ENCODE results near the gene DEPDC5.

DEPDC5 gene

GRCh38 chr22:31919730-31920129 is 165.9 kb downstream of the DEPDC5 start:
- in situ Hi-C loops (cut with HindIII; ENCODE audit: low sequenced_read_pairs): no loop called here

- in situ Hi-C loops (cut with HindIII; ENCODE audit: low sequenced_read_pairs): no loop called here
Measured at GRCh38 chr22:31920306-31920705, 166.5 kb downstream of the DEPDC5 start.

DNA sequence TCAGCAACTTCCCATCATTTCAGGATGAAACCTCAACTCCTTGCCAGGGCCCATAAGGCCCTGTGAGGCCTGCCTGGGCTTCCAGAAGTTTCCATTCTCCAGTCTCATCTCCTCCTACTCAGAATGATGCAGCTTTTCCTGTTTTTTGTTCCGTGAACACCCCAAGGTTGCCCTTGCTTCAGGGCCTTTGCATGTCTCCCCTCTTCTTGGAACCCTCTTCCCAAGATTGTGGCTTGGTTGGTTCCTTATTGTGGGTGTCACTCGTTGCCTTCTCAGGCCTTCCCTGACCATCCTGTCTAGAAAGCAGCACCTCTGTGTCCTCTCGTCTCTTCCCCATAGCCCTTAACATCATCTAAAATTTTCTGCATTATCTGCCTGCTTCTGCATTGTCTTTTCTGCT is 167.3 kb downstream of the DEPDC5 start:
- in situ Hi-C loops (cut with HindIII; ENCODE audit: low sequenced_read_pairs): no loop called here

GRCh38 chr22:31922534-31922933 is 168.7 kb downstream of the DEPDC5 start:
- in situ Hi-C loops (cut with HindIII; ENCODE audit: low sequenced_read_pairs): no loop called here

DNA sequence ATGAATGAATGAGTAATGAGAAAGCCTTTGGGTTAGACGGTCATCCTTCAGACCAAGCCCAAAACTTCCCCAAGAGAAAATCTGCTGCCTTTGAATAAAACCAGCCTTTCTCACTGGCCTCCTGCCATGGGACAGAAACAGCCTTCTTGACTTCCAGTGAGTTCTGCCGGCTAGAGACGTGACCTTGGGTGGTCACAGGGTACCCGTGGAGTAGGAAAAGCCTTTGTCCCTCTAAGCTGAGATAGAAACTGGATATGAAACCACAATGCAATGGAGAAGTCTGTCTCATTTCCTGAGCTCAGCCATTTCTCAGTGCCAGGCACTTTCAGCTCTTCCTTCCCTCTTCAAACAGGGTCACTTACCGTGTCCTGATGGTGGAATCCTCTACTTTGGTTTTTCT is 169.3 kb downstream of the DEPDC5 start:
- in situ Hi-C loops (cut with HindIII; ENCODE audit: low sequenced_read_pairs): no loop called here

DNA sequence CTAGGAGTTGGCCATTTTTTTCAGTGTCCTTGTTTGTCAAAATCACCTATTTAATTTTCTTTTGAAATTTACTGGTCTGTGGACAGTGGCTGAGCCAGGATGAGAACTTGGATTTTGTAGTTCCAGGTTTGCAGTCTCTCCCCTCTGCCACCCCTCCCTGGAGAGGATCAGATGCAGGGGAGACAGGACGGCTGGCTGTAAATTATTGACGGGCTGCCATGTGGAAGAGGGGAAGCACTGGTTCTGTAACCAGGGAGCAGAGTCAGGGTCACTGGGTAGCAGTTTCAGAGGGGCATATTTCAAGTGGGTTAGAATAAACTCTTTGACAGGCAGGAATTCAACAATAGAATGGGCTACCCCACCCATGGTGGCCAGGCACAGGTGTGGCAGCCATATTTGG is 169.9 kb downstream of the DEPDC5 start:
- in situ Hi-C loops (cut with HindIII; ENCODE audit: low sequenced_read_pairs): no loop called here

DNA sequence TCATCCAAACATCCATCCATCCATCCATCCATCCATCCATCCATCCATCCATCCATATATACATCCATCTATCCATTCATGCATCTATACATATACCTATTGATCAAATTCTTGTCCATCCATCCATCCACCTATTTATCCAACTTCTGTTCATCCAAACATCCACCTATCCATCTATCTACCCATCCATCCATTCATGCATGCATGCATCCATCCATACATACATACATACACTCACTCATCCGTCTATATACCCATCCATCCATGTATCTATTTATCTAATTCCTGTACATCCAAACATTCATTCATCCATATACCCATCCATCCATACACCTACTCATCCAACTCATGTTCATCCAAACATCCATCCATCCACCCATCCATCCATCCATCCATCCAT is 171.2 kb downstream of the DEPDC5 start:
- in situ Hi-C loops (cut with HindIII; ENCODE audit: low sequenced_read_pairs): loop anchor here (5.0 kb wide), 1 partner anchor 58 kb away; no protein-coding TSS in a partner anchor

- in situ Hi-C loops (cut with HindIII; ENCODE audit: low sequenced_read_pairs): loop anchor here (5.0 kb wide), 1 partner anchor 59 kb away; no protein-coding TSS in a partner anchor
Measured at GRCh38 chr22:31926024-31926423, 172.2 kb downstream of the DEPDC5 start.

DNA sequence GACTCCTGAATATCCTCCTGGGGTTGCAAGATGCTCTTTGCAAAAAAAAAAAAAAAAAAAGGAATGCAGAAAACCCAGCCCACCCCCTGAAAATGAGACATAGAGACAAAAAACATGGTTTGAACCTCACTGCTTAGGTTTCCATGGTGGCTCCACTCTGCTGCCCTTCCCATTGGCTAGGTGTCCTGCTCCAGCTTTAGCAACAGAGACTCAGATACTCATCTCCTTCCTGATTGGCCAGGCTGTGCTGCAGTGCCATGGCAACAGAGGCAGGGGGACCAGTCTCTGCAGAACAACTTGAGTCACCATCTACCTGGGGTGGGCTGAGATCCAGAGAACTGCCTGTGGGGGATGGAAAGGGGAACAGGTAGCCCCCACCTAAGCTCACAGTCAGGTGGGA is 173.2 kb downstream of the DEPDC5 start:
- in situ Hi-C loops (cut with HindIII; ENCODE audit: low sequenced_read_pairs): loop anchor here (5.0 kb wide), 1 partner anchor 60 kb away; no protein-coding TSS in a partner anchor

DNA sequence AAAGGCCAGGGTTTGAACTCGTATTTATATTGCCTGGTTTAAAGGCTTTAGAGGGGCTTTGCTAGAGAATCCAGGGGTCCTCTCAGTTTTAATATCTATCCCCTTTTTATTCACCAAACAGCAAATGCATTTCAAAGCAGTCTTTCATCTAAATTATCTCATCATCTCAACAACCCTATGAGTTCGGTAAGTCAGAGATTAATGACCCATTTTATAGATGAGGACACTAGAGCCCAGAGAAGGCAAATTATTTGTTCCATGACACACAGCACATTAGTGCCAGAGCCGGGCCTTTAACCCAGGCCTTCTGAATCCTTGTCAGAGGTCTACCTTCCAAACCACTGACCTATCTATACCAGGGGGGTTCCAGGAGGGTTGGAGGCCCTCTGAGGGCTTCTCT is 173.7 kb downstream of the DEPDC5 start:
- in situ Hi-C loops (cut with HindIII; ENCODE audit: low sequenced_read_pairs): loop anchor here (5.0 kb wide), 1 partner anchor 60 kb away; no protein-coding TSS in a partner anchor

DNA sequence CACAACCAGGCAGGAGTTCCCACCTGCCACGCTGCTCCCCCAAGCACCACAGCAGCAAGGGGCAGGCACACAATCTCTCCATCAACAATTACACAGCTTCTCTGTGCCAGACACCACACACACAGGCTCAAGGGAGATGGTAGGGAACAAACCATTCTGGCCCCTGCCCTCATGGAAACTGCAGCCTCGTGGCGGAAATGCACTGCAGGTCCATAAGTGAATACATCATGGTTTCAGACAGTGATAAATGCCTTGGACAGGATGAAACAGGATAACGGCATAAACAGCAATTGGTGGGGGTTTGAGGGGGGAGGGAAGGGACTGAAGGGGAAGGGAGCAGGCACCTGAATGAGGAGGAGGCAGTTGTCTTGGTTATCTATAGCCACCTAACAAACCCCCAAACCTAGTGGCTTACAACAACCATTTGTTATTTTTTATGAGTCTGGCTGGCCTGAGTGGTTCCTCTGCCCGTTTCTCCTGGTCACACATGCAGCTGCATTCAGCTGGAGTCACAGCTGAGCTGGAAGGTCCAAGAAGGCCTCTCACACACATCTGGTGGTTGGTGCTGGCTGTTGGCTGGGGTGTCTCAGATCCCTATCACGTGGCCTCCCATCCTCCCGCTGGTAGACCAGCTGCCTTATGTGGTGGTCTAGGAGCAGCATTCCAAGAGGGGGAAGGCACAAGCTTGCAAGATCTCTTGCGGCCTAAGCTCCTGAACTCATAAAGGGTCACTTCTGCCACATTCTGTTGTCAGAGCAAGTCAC is 175.5 kb downstream of the DEPDC5 start:
- in situ Hi-C loops (cut with HindIII; ENCODE audit: low sequenced_read_pairs): loop anchor here (5.0 kb wide), 1 partner anchor 62 kb away; no protein-coding TSS in a partner anchor

- in situ Hi-C loops (cut with HindIII; ENCODE audit: low sequenced_read_pairs): no loop called here
Measured at GRCh38 chr22:31932863-31933262, 179.0 kb downstream of the DEPDC5 start.

DNA sequence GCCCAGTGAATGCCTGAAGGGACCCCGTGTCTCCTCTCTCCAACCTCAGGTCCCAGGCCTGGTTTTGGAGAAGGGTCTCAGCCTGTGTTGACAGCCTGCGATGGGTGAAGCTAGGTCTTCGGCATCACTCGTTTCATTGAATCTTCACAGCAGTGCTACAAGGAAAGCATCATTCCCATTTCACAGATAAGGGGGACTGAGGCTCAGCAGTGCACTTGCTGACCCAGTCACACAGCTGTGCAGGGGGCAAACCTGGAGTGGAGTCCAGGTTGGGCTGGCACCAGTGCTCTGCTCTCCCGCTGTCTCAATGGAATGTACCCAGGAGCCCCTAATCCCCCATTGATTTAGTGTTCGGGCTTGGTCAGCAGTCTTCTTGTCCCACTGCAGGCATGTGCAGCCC is 179.6 kb downstream of the DEPDC5 start:
- in situ Hi-C loops (cut with HindIII; ENCODE audit: low sequenced_read_pairs): no loop called here

DNA sequence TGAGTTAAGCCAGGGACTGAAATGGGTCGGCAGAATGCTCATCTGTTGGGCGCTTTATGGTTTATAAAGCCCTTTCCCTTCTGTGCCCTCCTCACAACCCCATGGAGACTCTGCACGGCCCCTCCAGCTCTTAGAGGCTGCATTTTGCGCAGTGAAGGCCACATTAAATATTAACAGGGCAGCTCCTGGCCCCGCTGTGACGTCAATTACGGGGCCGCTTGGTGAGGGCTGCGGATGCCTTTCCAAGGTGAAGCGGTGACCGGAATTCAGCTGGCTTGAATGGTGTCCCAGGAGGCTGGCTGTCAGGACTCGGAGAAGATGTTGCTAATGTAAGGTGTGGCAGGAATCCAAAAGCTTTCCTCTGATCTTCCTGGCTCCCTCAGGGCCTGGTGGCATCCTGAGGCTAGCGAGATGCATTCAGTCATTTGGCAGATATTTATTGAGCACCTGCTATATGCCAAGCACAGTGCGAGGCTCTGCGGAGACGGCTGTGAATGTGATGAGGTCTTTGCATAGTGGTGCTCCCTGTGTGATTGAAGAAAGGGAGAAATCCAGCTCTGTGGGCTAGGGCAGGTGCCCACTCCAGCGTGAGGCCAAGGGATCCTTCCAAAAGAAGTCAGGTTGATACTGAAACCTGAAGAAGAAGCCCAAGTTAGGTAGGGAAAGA is 180.1 kb downstream of the DEPDC5 start:
- in situ Hi-C loops (cut with HindIII; ENCODE audit: low sequenced_read_pairs): no loop called here

DNA sequence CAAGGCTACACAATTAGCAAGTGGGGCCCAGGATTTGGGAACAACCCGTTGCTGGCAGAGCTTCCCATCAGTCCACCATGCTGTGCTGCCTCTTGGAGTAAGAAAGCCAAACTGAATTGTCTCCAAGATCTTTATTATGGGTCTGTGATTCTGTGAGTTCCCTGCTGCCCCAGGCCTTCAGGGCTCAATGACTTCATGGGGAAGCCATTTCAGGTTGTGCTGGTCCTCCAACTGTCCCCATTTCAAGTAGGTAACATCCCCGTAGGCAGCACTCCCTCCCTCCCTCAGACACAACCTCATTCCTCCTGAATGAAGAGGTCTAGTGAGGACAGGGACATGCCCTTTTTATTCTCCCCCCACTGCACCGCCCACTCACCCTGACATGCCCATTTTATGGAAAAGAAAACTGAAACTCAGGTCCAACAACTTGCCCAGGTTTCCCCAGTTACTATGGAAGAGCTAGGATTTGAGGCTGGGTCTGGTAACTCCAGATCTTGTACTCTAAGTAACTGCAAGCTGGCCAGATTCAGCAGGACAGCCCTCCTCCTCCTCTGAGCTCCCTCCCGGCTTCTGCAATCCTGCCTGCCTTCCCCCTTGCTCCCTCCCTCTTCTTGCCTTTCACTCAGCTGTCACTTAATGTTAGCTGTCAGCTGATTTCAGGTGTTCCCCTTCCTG is 182.3 kb downstream of the DEPDC5 start:
- in situ Hi-C loops (cut with HindIII; ENCODE audit: low sequenced_read_pairs): no loop called here

GRCh38 chr22:31937341-31937740 is 183.5 kb downstream of the DEPDC5 start:
- in situ Hi-C loops (cut with HindIII; ENCODE audit: low sequenced_read_pairs): no loop called here

- in situ Hi-C loops (cut with HindIII; ENCODE audit: low sequenced_read_pairs): no loop called here
Measured at GRCh38 chr22:31938296-31938695, 184.5 kb downstream of the DEPDC5 start.

DNA sequence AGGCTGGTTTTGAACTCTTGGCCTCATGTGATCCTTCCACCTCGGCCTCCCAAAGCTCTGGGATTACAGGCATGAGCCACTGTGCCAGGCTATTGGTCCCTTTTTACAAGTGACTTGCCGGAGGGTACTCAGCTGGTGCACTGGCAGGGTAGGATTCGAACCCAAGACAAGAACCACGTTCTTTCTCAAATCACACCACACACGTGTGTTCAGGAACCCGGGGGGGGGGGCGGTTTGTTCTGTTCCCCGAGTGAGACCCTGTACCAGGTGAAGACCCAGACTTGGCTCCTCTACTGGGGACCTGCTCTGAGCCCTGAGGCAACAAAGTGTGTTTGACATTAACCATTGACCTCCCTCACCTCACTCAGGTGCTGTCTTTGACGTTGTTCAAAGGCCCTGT is 186.7 kb downstream of the DEPDC5 start:
- in situ Hi-C loops (cut with HindIII; ENCODE audit: low sequenced_read_pairs): no loop called here

DNA sequence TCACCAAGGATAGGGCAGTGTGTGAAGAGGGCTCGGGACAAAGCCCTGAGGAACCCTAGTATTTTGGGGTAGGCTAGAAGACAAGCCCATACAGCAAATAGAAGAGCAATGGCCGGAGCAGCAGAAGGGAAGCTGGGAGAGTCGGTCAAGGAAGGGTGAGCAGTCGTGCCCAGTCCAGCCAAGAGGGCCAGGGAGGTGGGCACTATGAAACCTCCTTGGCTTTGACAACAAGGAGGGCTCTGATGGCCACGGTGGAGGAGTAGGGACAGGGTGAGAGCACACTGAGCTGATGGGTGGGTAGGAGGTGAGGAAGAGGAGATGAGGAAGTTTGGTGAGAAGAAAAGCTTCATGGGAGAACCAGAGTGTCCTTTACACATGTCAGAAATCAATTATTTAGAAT is 188.3 kb downstream of the DEPDC5 start:
- in situ Hi-C loops (cut with HindIII; ENCODE audit: low sequenced_read_pairs): no loop called here

DNA sequence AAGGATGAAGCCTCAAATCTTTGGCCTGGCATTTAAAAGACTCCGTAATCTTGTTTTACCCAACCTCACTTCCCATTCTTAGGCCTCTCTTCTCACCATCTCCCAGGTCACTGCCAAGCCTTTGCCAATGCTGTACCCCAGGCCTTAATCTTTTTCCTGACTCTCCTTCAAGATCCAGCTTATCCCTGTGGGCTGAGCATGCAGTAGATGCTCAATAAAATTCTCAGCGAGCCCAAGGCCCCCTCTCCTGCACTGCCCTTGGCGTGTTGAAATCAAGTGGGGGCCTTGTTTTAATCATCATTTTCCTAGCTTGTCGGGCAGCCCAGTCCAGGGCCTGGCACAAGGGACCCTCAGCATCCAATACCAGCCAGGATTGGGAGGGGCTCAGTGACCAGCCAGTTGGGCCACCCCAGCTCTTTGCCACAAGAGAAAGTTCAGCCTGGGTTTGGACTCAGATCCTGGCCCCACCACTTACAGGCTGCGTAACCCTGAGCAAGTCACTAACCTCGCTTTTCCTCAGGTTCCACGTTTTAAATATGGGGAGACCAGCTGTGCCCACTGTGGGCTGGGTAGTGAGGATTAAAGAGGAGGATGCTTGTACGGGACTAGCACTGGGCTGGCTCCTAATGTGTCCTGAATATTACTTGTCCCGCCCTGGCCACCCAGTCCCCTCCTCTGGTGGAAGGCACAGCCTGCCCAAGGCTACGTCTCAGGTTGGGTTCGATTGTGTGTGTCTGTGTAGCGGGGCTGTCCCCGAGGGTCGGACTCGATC is 189.6 kb downstream of the DEPDC5 start:
- in situ Hi-C loops (cut with HindIII; ENCODE audit: low sequenced_read_pairs): no loop called here

All from endothelial cell of hepatic sinusoid (primary cell).